Thyroid gland (tissue), 4 donors: ENCODE results near the gene SLC35G3. TPM values are rescaled to one million over a fixed set of nuclear protein-coding genes. Genes with fewer than 3 reads are reported as not detected.

Experiments
- DNase-seq, 2 donors: peaks; one replicate each; pipeline ENCODE4 v3.0.0-alpha.2; 2019
- H3K27ac ChIP-seq, 3 donors: fragments of 200-600 bp; sonication (generic); 1 replicate in 2 of 3; 2 replicates in 1 of 3; pipeline ENCODE4 v1.5.1; 2016 to 2019; ENCODE audit warnings: mild to moderate bottlenecking in 1 of 3, moderate library complexity in 1 of 3
- H3K27me3 ChIP-seq: fragments of 200-600 bp; sonication (generic); one replicate; pipeline ENCODE4 v1.5.1; 2019
- H3K36me3 ChIP-seq, 2 donors: fragments of 200-600 bp; sonication (generic); one replicate each; pipeline ENCODE4 v1.5.1; 2016 to 2019
- H3K4me1 ChIP-seq, 2 donors: fragments of 200-600 bp; sonication (generic); one replicate each; pipeline ENCODE4 v1.5.1; 2017 to 2019
- H3K4me3 ChIP-seq, 3 donors: fragments of 200-600 bp; sonication (generic); replicated peaks in 1 of 3; 1 replicate in 2 of 3; 2 replicates in 1 of 3; pipeline ENCODE4 v1.5.1; 2016; ENCODE audit warnings: mild to moderate bottlenecking in 1 of 3
- H3K9me3 ChIP-seq: fragments of 200-600 bp; sonication (generic); one replicate; pipeline ENCODE4 v1.5.1; 2017
- POLR2A ChIP-seq, 2 donors: fragments of 450-650 bp; IDR thresholded peaks; one replicate each; pipeline ENCODE4 v1.6.1; 2017; ENCODE audit warnings: antibody characterized with exemption in 2 of 2, mild to moderate bottlenecking in 2 of 2, moderate library complexity in 1 of 2
- WGBS, 2 donors: methylation state at CpG; one replicate each; pipeline ENCODE4 v1.1.5; 2017; 5-methylcytosine and 5-hydroxymethylcytosine counted together
- intact Hi-C: fragments of 100-400 bp; cut with DNase I; formaldehyde crosslinking; loops from one replicate; pipeline ENCODE4 v1.15.1; 2023
- total RNA-seq, 4 donors: library from RNA; depleted of rRNA; stranded (reverse); fragments of >200 nt; gene quantifications; one replicate each; pipeline ENCODE4 v1.2.3, GENCODE V29; 2016
- TF ChIP-seq, protein P1 (sequence below), 6 experiments: fragments of 200-600 bp in 3 of 6; fragments of 450-650 bp in 3 of 6; sonication (generic) in 3 of 6; IDR thresholded peaks; one replicate each; pipeline ENCODE4 v1.5.1; 2016 to 2019; ENCODE audit warnings: antibody characterized with exemption in 6 of 6, mild to moderate bottlenecking in 2 of 6, inconsistent platforms in 1 of 6, moderate library complexity in 1 of 6

SLC35G3 gene
- total RNA-seq, 4 donors from 2014 or later, result not detected

DNA sequence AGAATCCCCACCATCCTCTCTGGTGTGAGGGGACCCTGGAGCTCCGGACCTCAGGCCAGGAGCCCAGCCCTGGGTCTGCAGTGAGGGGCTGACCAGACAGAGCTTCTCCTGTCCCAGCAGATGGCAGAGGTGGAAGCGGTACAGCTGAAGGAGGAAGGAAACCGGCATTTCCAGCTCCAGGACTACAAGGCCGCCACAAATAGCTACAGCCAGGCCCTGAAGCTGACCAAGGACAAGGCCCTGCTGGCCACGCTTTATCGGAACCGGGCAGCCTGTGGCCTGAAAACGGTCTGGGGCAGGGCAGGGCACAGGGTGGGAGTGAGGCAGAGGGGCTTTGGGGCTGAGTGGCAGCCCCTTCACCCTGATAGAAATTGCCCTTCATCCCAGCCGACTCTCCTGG, 46.0 kb downstream of the SLC35G3 start:
- H3K4me3 ChIP-seq, result no peak overlapping the region
- WGBS, 2 donors, result 51 to 76% methylated on average over 4 to 9 of the region's 9 CpGs
- H3K27me3 ChIP-seq, result no peaks in the 10 kb centered on the region
- no peak overlapping the region for H3K27ac ChIP-seq
- H3K36me3 ChIP-seq, result no peaks in the 10 kb centered on the region
- H3K4me1 ChIP-seq, result no peaks in the 10 kb centered on the region
- TF ChIP-seq POLR2A (IDR thresholded peaks at IDR 0.05), result no peak
- TF ChIP-seq, protein P1, sequence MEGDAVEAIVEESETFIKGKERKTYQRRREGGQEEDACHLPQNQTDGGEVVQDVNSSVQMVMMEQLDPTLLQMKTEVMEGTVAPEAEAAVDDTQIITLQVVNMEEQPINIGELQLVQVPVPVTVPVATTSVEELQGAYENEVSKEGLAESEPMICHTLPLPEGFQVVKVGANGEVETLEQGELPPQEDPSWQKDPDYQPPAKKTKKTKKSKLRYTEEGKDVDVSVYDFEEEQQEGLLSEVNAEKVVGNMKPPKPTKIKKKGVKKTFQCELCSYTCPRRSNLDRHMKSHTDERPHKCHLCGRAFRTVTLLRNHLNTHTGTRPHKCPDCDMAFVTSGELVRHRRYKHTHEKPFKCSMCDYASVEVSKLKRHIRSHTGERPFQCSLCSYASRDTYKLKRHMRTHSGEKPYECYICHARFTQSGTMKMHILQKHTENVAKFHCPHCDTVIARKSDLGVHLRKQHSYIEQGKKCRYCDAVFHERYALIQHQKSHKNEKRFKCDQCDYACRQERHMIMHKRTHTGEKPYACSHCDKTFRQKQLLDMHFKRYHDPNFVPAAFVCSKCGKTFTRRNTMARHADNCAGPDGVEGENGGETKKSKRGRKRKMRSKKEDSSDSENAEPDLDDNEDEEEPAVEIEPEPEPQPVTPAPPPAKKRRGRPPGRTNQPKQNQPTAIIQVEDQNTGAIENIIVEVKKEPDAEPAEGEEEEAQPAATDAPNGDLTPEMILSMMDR (IDR thresholded peaks at IDR 0.05), result no peak
- DNase-seq, result no peak
- intact Hi-C loops, result no loop called here
- H3K9me3 ChIP-seq, result no peaks in the 10 kb centered on the region

DNA sequence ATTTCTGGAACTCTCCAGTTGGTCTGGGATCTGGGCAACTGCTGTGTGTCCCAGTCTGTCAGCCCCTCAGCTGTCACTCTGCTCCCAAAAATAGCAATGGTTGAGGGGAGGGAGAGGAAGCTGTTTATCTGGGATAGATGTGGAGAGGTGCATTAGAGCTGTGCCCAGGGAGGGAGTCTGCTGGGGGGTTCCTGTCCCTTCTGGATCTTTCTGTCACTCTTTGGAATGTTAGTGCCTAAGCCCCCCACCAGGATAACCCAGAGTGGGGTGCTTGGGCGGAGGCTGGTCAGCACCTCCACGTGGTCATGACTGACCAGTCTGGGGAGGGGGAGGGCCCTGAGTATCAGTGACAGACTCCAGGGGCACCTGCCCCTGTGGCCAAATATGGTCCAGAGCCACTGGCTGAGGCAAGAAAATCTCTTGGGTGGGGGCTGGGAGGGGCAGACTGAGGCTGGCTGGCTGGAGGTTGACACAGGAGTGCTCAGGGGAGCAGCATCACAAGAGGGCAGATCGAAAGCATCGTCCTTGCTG, 46.8 kb downstream of the SLC35G3 start, which contains the start of gene UNC45B:
UNC45B (plus strand) TSS at position 443 of the 531 bp plus-strand sequence. CDS start 447 bp downstream, outside the sequence.
- TF ChIP-seq, protein P1 (IDR thresholded peaks at IDR 0.05), result no peak
- TF ChIP-seq POLR2A (IDR thresholded peaks at IDR 0.05), result no peak
- 63 to 75% methylated on average over 4 of the region's 4 CpGs for WGBS, 2 donors
- no peak for DNase-seq

DNA sequence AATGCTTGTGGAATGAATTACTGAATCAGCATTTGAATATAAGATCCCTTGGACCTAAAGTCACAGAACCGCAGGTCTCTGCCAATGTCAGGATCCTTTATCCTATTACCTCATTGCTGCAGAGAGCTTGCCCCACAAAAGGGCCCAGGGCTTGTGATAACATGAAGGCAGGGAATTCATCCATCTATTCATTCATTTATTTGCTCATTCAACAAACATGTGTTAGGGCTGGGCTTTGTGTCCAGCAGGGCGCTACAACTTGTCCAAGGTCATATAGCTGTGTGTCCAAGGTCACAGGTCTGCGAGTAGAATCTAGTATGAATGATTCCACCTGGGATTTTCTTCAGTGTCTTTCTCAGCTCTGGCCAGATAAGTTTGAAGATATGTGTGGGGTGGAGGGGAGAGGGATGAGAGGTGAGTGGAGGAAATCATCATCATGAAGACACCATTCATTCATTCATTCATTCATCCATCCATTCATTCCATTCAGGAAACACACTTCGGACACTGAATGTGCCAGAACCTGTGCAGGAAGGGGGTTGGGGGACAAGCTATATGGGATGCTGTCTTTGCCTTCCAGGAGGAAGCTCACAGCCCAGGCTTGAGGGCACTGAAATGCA, 47.9 kb downstream of the SLC35G3 start:
- H3K36me3 ChIP-seq, result no peaks in the 10 kb centered on the region
- H3K9me3 ChIP-seq, result no peaks in the 10 kb centered on the region
- H3K27ac ChIP-seq, result no peak overlapping the region
- TF ChIP-seq POLR2A (IDR thresholded peaks at IDR 0.05), result no peak
- TF ChIP-seq, protein P1 (IDR thresholded peaks at IDR 0.05), result no peak
- peaks cover 4 to 6% of the 10 kb centered on the region in 2 donors for H3K4me1 ChIP-seq
- WGBS, 2 donors, result 82% methylated on average over 4 of the region's 4 CpGs
- no peak for DNase-seq
- no peak overlapping the region for H3K4me3 ChIP-seq
- intact Hi-C loops, result no loop called here
- H3K27me3 ChIP-seq, result no peaks in the 10 kb centered on the region

More for the DNA sequence above, 46.8 kb downstream of the SLC35G3 start, which contains the start of gene UNC45B:
- no peaks in the 10 kb centered on the region for H3K9me3 ChIP-seq
- no peak within 1 kb of the TSS for H3K27ac ChIP-seq
- no peaks in the 10 kb centered on the region for H3K27me3 ChIP-seq
- no peaks in the 10 kb centered on the region for H3K36me3 ChIP-seq
- H3K4me3 ChIP-seq, result no peak within 1 kb of the TSS
- H3K4me1 ChIP-seq, result peaks cover 0 to 1% of the 10 kb centered on the region in 2 donors
- intact Hi-C loops, result no loop called here

DNA sequence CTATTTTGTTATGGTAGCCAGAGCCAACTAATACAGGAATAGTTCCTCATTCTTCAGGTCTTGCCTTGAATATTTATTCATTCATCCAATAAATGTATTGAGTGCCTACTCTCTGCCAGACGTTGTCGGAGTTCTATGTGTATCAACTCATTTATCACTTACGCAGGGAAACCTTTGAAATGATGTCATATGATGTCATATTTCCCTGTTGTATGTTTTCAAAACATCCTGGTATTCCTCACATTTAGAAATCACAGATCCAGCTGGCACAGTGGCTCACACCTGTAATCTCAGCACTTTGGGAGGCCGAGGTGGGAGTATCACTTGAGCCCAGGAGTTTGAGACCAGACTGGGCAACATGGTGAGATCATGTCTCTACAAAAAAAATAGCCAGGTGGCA, 49.4 kb downstream of the SLC35G3 start:
- no peak for TF ChIP-seq POLR2A (IDR thresholded peaks at IDR 0.05)
- H3K4me3 ChIP-seq, result no peak overlapping the region
- WGBS, 2 donors, result 78 to 82% methylated on average over 4 of the region's 4 CpGs
- peaks cover 10 to 11% of the 10 kb centered on the region in 2 donors for H3K4me1 ChIP-seq
- H3K9me3 ChIP-seq, result no peaks in the 10 kb centered on the region
- intact Hi-C loops, result no loop called here
- no peak overlapping the region for H3K27ac ChIP-seq
- no peak for DNase-seq
- H3K36me3 ChIP-seq, result no peaks in the 10 kb centered on the region
- no peaks in the 10 kb centered on the region for H3K27me3 ChIP-seq

Other genes starting within 250 kb of the SLC35G3 start
- gene CCT6B, start 232.9 kb downstream of the SLC35G3 start, total RNA-seq, result 1 to 10 TPM; 3.8 to 6.8 (median 4.4) TPM
- gene ZNF830, start 232.9 kb downstream of the SLC35G3 start, total RNA-seq, result 10 to 100 TPM; 13.1 to 25.1 (median 17.0) TPM
- 100 to 1,000 TPM in 1 of 4 donors, 10 to 100 TPM in 3; 34.5 to 103 (median 46.7) TPM for gene LIG3, start 213.9 kb downstream of the SLC35G3 start, total RNA-seq
- gene RFFL, start 130.7 kb downstream of the SLC35G3 start, total RNA-seq, result 100 to 1,000 TPM in 2 of 4 donors, 10 to 100 TPM in 2; 51.1 to 145 (median 96.1) TPM
- 10 to 100 TPM in 3 of 4 donors, 1 to 10 TPM in 1; 7.8 to 15.6 (median 12.5) TPM for gene RAD51D, start 74.5 kb downstream of the SLC35G3 start, total RNA-seq
- gene FNDC8, start 72.8 kb downstream of the SLC35G3 start, total RNA-seq, result not detected
- 10 to 100 TPM in 3 of 4 donors, 1 to 10 TPM in 1; 9.7 to 13.6 (median 11.6) TPM for gene NLE1, start 52.1 kb downstream of the SLC35G3 start, total RNA-seq
- gene UNC45B, start 46.6 kb downstream of the SLC35G3 start, total RNA-seq, result not detected
- gene SLFN5, start 48.7 kb upstream of the SLC35G3 start, total RNA-seq, result 10 to 100 TPM; 12.1 to 30.1 (median 17.7) TPM
- gene SLFN11, start 179.2 kb upstream of the SLC35G3 start, total RNA-seq, result 10 to 100 TPM; 39.0 to 68.6 (median 55.0) TPM
- 10 to 100 TPM; 10.3 to 16.3 (median 13.1) TPM for gene SLFN12, start 238.1 kb upstream of the SLC35G3 start, total RNA-seq